Activated naive CD4-positive, alpha-beta T cell treated with anti-CD3 and anti-CD28 coated beads for 36 hours (primary cell): ENCODE measurements around the gene DCAF6. TPM values are rescaled to one million over a fixed set of nuclear protein-coding genes. Genes with fewer than 3 reads are reported as not detected.

Experiments used
- CTCF ChIA-PET: fragments of 350-600 bp; sonication (Branson Sonifier 250); formaldehyde crosslinking; loops from one replicate; lab custom pipeline; 2021; ENCODE audit warnings: antibody characterized with exemption; lab: Charles Lee
- DNase-seq: peaks from one replicate; pipeline ENCODE4 v3.0.0-alpha.2; 2020
- H3K27ac Mint-ChIP-seq: one replicate; pipeline ENCODE4 v1.8.0; 2021; ENCODE audit warnings: mild to moderate bottlenecking, mixed read lengths
- H3K27me3 Mint-ChIP-seq: one replicate; pipeline ENCODE4 v1.8.0; 2021; ENCODE audit warnings: low read depth, mixed read lengths
- H3K36me3 Mint-ChIP-seq: one replicate; pipeline ENCODE4 v1.8.0; 2021; ENCODE audit warnings: low read depth, mixed read lengths
- H3K4me1 Mint-ChIP-seq: one replicate; pipeline ENCODE4 v1.8.0; 2021; ENCODE audit warnings: low read depth, mixed read lengths
- H3K4me3 Mint-ChIP-seq: one replicate; pipeline ENCODE4 v1.8.0; 2021; ENCODE audit warnings: mild to moderate bottlenecking, moderate library complexity, mixed read lengths
- H3K9me3 Mint-ChIP-seq: one replicate; pipeline ENCODE4 v1.8.0; 2021; ENCODE audit warnings: mixed read lengths
- intact Hi-C: fragments of 100-400 bp; cut with micrococcal nuclease; formaldehyde crosslinking; loops from one replicate; pipeline ENCODE4 v1.15.1; 2023
- total RNA-seq, 2 experiments: library from RNA; stranded (reverse); gene quantifications; one replicate each; pipeline ENCODE4 v1.2.3, GENCODE V29; 2021

The DCAF6 gene
- total RNA-seq, 2 experiments from 2014 or later = 15.4 to 15.9 TPM

DNA sequence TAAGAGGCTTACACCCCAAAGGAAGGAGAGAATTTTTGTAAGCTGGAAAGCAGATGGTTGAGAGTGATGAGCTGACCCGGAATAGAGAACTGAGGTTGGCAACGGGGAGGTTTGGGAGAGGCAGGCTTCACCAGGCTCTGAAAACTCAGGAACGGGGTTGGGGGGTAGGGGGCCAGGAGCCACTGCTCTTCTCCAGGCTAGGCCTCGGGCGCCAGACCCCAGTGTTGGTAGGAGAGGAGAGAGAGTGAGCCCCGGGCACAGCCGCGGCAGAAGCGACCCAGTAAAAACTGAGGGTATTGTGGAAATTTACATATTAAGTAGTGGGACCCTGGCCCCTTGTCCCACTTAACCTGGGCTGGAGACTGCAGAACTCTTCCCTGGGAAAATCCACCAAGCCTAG is 154.6 kb downstream of the DCAF6 start:
- H3K36me3 Mint-ChIP-seq = no peaks in the 10 kb centered on the region
- no peak overlapping the region for H3K27ac Mint-ChIP-seq
- H3K4me1 Mint-ChIP-seq = no peaks in the 10 kb centered on the region
- H3K9me3 Mint-ChIP-seq = no peaks in the 10 kb centered on the region
- H3K27me3 Mint-ChIP-seq = no peaks in the 10 kb centered on the region
- intact Hi-C loops = no loop called here
- no peak for DNase-seq
- CTCF ChIA-PET = interaction anchor here (1.5 to 3.0 kb wide), 2 partner anchors 8 to 54 kb away, joined by 5 to 20 read pairs; no protein-coding TSS in a partner anchor
- H3K4me3 Mint-ChIP-seq = no peak overlapping the region

GRCh38 chr1:168091720-168092550 is 155.5 kb downstream of the DCAF6 start:
- Mint-ChIP-seq H3K36me3 (no peaks in the 10 kb centered on the region), H3K4me3 (no peak overlapping the region), H3K9me3 (no peaks in the 10 kb centered on the region), H3K27ac (no peak overlapping the region), H3K27me3 (no peaks in the 10 kb centered on the region), H3K4me1 (no peaks in the 10 kb centered on the region)
- CTCF ChIA-PET = interaction anchor here (1.1 to 3.0 kb wide), 3 partner anchors 9 to 53 kb away, joined by 3 to 20 read pairs (median 5); no protein-coding TSS in a partner anchor
- intact Hi-C loops = no loop called here
- no peak for DNase-seq

DNA sequence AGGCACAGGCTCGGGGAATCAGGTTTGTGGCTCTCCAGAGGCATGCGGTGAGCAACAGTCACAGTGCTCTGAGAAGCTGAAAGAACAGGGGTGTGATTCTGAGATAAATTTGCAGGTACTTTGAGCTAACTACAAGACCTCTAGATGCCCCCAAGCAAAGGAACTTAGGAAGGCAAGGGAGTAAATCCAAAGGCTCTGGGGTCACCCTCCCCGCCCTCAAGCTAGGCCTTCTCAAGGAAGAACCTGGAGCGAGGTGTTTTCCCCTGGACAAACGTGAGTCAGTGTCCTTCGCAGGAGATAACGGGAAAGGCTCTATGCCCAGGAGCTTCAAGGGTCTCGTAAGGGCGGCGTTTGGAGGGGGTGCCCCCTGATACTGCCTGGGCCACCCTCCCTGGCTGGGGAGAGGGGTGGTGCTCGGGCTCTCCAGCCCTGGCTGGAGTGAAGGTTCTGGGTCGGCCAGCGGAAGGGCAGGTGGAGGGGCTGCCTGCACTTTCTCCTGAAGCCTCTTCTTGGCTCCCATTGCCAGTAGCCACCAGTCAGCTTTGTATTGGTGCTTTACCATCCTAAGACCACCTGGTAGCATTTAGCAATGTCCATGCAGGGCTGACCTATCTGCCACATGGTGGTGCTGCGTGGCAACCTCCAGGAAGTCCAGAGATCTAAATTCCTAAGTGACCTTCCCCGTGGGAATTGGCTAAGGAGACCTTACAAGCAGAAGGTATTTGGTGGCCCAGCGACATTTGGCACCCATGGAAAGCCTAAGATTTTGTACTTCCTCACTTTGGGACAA is 156.3 kb downstream of the DCAF6 start:
- intact Hi-C loops = no loop called here
- CTCF ChIA-PET = interaction anchor here (1.1 to 3.0 kb wide), 2 partner anchors 10 to 13 kb away, joined by 3 to 20 read pairs; no protein-coding TSS in a partner anchor

GRCh38 chr1:168093616-168094015 is 157.1 kb downstream of the DCAF6 start:
- no peaks in the 10 kb centered on the region for H3K36me3 Mint-ChIP-seq
- CTCF ChIA-PET = interaction anchor here (0.6 to 5.8 kb wide), 2 partner anchors 10 to 17 kb away, joined by 5 to 36 read pairs; no protein-coding TSS in a partner anchor
- H3K4me3 Mint-ChIP-seq = no peak overlapping the region

More for the DNA sequence above, 156.3 kb downstream of the DCAF6 start:
- H3K27ac Mint-ChIP-seq = no peak overlapping the region
- no peaks in the 10 kb centered on the region for H3K9me3 Mint-ChIP-seq
- H3K36me3 Mint-ChIP-seq = no peaks in the 10 kb centered on the region
- no peaks in the 10 kb centered on the region for H3K4me1 Mint-ChIP-seq
- H3K27me3 Mint-ChIP-seq = no peaks in the 10 kb centered on the region
- no peak overlapping the region for H3K4me3 Mint-ChIP-seq
- no peak for DNase-seq

DNA sequence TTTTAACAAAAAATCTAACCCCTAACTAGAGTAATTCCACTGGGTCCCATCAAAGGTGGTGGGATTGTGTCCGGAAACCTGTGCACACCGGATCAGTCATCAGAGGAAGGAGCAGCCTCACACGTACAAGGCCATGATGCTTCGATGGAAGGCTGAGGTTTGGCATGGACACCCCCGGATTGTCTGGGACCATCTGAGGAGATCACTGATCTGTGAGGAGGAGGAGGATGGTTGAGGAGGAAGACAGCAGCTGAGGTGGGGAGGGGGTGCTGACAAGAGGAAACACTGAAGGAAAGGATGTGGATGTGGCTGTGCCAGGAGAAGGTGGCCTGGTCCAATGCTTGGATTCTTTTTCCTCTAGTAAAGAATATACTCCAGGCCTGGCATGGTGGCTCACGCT is 159.0 kb downstream of the DCAF6 start:
- Mint-ChIP-seq H3K27me3 (no peaks in the 10 kb centered on the region), H3K36me3 (no peaks in the 10 kb centered on the region), H3K4me1 (no peaks in the 10 kb centered on the region), H3K4me3 (no peak overlapping the region), H3K27ac (no peak overlapping the region), H3K9me3 (no peaks in the 10 kb centered on the region)
- CTCF ChIA-PET = interaction anchor here (5.8 kb wide), 1 partner anchor 12 kb away, joined by 36 read pairs; no protein-coding TSS in a partner anchor
- intact Hi-C loops = no loop called here
- DNase-seq = no peak

More at GRCh38 chr1:168093616-168094015, 157.1 kb downstream of the DCAF6 start:
- Mint-ChIP-seq H3K27me3 (no peaks in the 10 kb centered on the region), H3K27ac (no peak overlapping the region), H3K9me3 (no peaks in the 10 kb centered on the region), H3K4me1 (no peaks in the 10 kb centered on the region)
- DNase-seq = no peak
- intact Hi-C loops = no loop called here

DNA sequence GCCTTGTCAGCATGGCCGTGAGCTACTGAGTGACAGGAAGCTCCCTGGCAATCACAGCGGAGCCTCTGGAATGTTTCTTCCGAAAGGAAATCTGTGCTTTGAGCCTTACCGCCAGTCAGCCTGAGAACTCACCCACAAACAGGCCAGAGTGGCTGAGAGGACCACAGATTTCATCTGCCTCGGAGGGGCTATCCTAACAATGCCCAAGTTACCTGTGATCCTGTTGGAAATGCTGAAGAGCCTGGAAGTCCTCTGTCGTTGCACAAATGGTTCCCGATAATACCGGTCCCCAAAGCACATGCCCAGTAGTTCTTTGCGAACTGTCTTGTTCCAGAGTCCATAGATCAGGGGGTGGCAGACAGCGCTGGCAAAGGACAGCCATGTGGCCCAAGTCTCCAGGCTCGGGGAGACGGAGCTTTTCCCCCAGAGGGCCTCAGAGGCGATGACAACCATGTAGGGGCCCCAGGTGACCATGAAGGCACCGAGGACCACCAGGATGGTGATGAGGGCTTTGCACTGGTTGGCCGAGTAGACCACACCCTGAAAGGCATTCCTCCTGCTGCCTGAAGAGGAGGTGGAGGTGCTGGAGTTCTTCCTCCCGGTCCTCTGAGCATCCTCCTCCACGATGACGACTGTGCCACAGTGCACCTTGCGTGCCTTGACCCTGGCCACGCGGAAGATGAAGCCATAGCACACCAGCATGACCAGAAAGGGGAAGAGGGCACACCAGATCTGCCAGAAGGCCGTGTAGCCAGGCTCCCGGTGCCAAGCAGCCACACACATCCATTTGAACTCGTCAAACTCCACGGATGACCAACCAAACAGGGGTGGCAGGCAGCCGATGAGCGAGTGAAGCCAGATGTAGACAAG is 160.0 kb downstream of the DCAF6 start:
- no peak overlapping the region for H3K27ac Mint-ChIP-seq
- H3K4me1 Mint-ChIP-seq = no peaks in the 10 kb centered on the region
- no peak overlapping the region for H3K4me3 Mint-ChIP-seq
- no peaks in the 10 kb centered on the region for H3K27me3 Mint-ChIP-seq
- intact Hi-C loops = no loop called here
- DNase-seq = no peak
- H3K36me3 Mint-ChIP-seq = no peaks in the 10 kb centered on the region
- CTCF ChIA-PET = interaction anchor here (0.8 to 5.8 kb wide), 3 partner anchors 13 to 126 kb away, joined by 3 to 36 read pairs (median 5); no protein-coding TSS in a partner anchor
- H3K9me3 Mint-ChIP-seq = no peaks in the 10 kb centered on the region

GRCh38 chr1:168097921-168098528 is 161.5 kb downstream of the DCAF6 start:
- DNase-seq = no peak
- no peak overlapping the region for H3K27ac Mint-ChIP-seq
- no peak overlapping the region for H3K4me3 Mint-ChIP-seq
- intact Hi-C loops = no loop called here
- CTCF ChIA-PET = interaction anchor here (5.8 kb wide), 1 partner anchor 14 kb away, joined by 36 read pairs; no protein-coding TSS in a partner anchor
- H3K36me3 Mint-ChIP-seq = no peaks in the 10 kb centered on the region
- no peaks in the 10 kb centered on the region for H3K27me3 Mint-ChIP-seq
- H3K4me1 Mint-ChIP-seq = no peaks in the 10 kb centered on the region
- H3K9me3 Mint-ChIP-seq = no peaks in the 10 kb centered on the region

DNA sequence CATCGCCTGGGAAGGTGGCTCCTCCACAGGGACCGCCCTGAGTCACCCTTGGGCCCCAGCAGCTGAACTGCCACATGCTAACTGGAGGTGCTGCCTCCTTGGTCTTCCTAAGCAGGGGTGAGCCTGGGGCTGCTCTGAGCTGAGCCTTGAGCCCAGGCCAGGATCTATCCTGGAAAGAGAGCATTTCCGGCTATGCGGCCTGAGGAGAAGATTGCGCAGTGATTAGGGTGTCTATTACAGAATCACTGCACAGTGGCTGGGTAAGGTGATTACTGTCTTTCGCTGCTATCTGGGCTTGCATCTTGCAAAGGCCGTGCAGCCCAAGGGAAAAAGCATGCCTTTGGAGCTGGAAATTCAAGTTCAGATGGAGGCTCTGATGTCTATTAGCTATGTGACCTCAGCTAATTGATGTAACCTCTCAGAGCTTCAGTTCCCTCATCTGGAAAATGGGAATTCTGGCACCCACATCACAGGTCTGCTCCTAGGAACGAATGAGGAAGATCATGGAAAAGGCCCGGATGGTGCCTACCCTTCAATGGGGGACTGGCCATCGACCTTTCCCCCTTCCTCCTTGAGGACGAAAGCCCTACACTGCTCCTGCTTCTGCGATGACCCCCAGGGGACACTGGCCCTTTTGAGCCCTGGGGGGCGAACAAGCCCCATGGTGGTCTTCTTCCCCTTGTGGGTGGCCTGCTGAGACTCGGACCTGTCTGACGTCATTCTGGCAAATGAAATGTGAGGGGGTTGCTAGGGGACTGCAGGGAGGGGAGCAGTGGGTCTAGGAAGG is 162.2 kb downstream of the DCAF6 start:
- H3K9me3 Mint-ChIP-seq = no peaks in the 10 kb centered on the region
- DNase-seq = no peak
- intact Hi-C loops = no loop called here
- no peaks in the 10 kb centered on the region for H3K36me3 Mint-ChIP-seq
- CTCF ChIA-PET = interaction anchor here (5.8 kb wide), 1 partner anchor 15 kb away, joined by 36 read pairs; no protein-coding TSS in a partner anchor
- H3K27me3 Mint-ChIP-seq = no peaks in the 10 kb centered on the region
- H3K4me3 Mint-ChIP-seq = no peak overlapping the region
- no peaks in the 10 kb centered on the region for H3K4me1 Mint-ChIP-seq
- H3K27ac Mint-ChIP-seq = no peak overlapping the region

DNA sequence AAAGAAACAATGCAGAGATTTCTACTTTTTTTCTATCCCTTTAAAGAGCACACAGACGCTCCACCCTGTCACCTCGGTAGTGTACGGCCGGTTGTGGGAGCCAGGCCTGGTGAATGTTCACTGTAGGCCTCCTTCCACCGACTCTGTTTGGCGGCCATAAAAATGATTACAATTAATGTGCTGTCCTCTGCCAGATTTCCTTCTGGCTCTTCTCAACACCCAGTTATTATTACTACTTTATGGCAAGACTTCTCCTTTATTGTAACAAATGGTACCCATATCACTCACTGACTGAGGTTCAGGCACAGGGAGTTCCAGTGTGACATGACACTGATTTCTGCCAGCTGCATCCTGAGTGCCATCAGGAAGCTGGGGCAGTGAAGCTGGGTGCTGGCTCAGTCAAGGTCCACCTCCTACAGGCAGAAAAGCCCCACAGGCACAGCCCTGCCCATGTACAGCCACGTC is 162.9 kb downstream of the DCAF6 start:
- Mint-ChIP-seq H3K36me3 (no peaks in the 10 kb centered on the region), H3K4me1 (no peaks in the 10 kb centered on the region), H3K27ac (no peak overlapping the region), H3K9me3 (no peaks in the 10 kb centered on the region), H3K4me3 (no peak overlapping the region), H3K27me3 (no peaks in the 10 kb centered on the region)
- intact Hi-C loops = no loop called here
- no peak for DNase-seq
- CTCF ChIA-PET = interaction anchor here (5.8 kb wide), 1 partner anchor 16 kb away, joined by 36 read pairs; no protein-coding TSS in a partner anchor

DNA sequence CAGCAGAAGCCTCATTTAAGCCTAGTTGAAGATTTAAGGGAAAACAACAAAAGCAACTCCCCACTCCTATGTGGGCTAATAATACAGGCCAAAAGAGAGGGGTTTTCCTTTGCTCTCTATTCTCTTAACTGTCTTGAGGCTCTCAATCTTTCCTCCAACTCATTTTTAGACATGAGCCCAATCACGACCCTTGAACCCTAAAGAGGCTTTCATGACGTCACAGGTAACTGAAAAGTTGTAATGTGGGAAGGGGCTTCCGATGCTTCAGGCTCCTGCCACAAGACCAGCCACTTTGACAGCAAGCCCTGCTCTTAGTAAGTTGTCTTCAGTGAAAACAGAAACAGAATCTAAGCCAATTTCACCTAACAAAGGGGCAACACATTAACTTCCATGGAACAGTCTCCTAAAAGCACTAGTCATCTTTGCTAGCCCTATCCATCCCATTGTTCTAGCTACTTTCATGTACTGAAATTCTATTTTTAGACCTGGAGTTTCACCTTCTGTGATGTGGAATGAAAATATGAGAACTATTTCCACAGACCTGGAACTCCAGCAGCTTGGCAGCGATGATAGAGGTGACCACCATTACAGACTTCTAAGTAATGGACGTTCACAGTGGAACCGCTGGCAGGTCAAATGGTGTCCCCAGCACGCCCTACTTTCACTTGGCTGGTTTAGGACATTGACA is 164.0 kb downstream of the DCAF6 start:
- CTCF ChIA-PET = interaction anchor here (2.8 kb wide), 1 partner anchor 18 kb away, joined by 12 read pairs; no protein-coding TSS in a partner anchor
- Mint-ChIP-seq H3K4me1 (no peaks in the 10 kb centered on the region), H3K36me3 (no peaks in the 10 kb centered on the region), H3K4me3 (no peak overlapping the region), H3K27ac (no peak overlapping the region), H3K9me3 (no peaks in the 10 kb centered on the region), H3K27me3 (no peaks in the 10 kb centered on the region)
- intact Hi-C loops = no loop called here
- DNase-seq = no peak
